PFSK-1 (cell line): ENCODE measurements around the gene PDK2.

Source experiments
- POLR2AphosphoS5 ChIP-seq: IDR thresholded peaks from 2 replicates; pipeline ENCODE4 v1.6.1; 2012; ENCODE audit warnings: low read depth, mild to moderate bottlenecking, control low read depth, low read length, moderate library complexity
- REST ChIP-seq, 2 experiments: IDR thresholded peaks; 2 replicates each; pipeline versions ENCODE4 v1.6.1 to v1.8.0; 2011 to 2012; ENCODE audit warnings: low read depth in 2 of 2, low read length in 2 of 2, control low read depth in 1 of 2, inconsistent platforms in 1 of 2, mild to moderate bottlenecking in 1 of 2, moderate library complexity in 1 of 2; ENCODE audit not compliant: insufficient read depth in 1 of 2

- TF ChIP-seq REST (IDR thresholded peaks at IDR 0.05; ENCODE audit: insufficient read depth in 1 of 2, low read depth in 2 of 2, low read length in 2 of 2) (0 out of 4 replicates have a peak, but pooled peaks of 1 of the 2 experiments have one; percentile 19), POLR2AphosphoS5 (peak; percentile 78; the same call in 1 of the 2 replicates)
These were observed 28.6 kb downstream of the PDK2 start for GRCh38 chr17:50123649-50124349.
